ENCODE data around the gene AQP7. TPM values are rescaled to one million over a fixed set of nuclear protein-coding genes. Genes with fewer than 3 reads are reported as not detected.
A peak's percentile ranks its signal among the peaks of the same experiment; 100 is the strongest.

Gene AQP7
- total and polyA plus RNA-seq, 9 of the 15 experiments (the other 6 are each of a cell fraction or from before 2014, with no cell fraction given) = 0.04 to 0.53 (median 0.07) TPM; not detected in 4

DNA sequence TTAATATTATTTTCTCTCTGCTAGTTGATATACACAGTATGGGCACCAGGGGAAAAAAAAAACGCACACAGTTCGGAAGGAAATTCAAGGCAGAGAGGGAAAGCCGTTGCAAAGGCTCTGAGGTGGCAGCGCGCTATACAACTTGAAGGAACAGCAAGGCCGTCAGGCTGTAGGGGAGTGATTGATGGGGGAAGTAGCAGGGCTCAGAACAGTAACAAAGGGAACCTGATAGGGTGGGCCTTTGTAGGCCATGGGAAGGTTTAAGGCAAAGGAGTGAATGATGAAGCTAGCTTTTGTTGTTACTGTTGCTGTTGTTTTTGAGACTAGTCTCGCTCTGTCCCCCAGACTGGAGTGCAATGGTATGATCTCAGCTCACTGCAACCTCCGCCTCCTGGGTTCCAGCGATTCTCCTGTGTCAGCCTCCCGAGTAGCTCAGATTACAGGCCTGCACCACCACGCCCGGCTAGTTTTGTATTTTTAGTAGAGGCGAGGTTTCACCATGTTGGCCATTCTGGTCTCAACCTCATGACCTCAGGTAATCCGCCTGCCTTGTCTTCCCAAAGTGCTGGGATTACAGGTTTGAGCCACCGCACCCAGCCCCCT, 27.0 kb downstream of the AQP7 start (continued):
- TF ChIP-seq CC2D1A (IDR thresholded peaks at IDR 0.05) (no peak), L3MBTL2 (IDR thresholded peaks at IDR 0.05) (no peak), SMC3 (conservative IDR thresholded peaks at IDR 0.05; ENCODE audit: insufficient read depth, low read depth, low read length) (no peak), XRCC3 (IDR thresholded peaks at IDR 0.05) (no peak), TFAP4 (CRISPR knock-in tag; IDR thresholded peaks at IDR 0.05; ENCODE audit: borderline replicate concordance) (no peak), VEZF1 (CRISPR knock-in tag; IDR thresholded peaks at IDR 0.05) (no peak)
- TF ChIP-seq, protein P1, sequence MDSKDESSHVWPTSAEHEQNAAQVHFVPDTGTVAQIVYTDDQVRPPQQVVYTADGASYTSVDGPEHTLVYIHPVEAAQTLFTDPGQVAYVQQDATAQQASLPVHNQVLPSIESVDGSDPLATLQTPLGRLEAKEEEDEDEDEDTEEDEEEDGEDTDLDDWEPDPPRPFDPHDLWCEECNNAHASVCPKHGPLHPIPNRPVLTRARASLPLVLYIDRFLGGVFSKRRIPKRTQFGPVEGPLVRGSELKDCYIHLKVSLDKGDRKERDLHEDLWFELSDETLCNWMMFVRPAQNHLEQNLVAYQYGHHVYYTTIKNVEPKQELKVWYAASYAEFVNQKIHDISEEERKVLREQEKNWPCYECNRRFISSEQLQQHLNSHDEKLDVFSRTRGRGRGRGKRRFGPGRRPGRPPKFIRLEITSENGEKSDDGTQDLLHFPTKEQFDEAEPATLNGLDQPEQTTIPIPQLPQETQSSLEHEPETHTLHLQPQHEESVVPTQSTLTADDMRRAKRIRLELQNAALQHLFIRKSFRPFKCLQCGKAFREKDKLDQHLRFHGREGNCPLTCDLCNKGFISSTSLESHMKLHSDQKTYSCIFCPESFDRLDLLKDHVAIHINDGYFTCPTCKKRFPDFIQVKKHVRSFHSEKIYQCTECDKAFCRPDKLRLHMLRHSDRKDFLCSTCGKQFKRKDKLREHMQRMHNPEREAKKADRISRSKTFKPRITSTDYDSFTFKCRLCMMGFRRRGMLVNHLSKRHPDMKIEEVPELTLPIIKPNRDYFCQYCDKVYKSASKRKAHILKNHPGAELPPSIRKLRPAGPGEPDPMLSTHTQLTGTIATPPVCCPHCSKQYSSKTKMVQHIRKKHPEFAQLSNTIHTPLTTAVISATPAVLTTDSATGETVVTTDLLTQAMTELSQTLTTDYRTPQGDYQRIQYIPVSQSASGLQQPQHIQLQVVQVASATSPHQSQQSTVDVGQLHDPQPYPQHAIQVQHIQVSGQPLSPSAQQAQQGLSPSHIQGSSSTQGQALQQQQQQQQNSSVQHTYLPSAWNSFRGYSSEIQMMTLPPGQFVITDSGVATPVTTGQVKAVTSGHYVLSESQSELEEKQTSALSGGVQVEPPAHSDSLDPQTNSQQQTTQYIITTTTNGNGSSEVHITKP (IDR thresholded peaks at IDR 0.05; ENCODE audit: partially characterized antibody) = peak; percentile 99
- TF ChIP-seq, protein P2, sequence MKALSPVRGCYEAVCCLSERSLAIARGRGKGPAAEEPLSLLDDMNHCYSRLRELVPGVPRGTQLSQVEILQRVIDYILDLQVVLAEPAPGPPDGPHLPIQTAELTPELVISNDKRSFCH (CRISPR knock-in tag; IDR thresholded peaks at IDR 0.05) = no peak
- TF ChIP-seq, protein P2 (tag; IDR thresholded peaks at IDR 0.05) = no peak
- TF ChIP-seq, protein P3, sequence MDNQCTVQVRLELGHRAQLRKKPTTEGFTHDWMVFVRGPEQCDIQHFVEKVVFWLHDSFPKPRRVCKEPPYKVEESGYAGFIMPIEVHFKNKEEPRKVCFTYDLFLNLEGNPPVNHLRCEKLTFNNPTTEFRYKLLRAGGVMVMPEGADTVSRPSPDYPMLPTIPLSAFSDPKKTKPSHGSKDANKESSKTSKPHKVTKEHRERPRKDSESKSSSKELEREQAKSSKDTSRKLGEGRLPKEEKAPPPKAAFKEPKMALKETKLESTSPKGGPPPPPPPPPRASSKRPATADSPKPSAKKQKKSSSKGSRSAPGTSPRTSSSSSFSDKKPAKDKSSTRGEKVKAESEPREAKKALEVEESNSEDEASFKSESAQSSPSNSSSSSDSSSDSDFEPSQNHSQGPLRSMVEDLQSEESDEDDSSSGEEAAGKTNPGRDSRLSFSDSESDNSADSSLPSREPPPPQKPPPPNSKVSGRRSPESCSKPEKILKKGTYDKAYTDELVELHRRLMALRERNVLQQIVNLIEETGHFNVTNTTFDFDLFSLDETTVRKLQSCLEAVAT (IDR thresholded peaks at IDR 0.05) = peak in 1 of 2 experiments; percentile 27; a peak in 1 of 4 replicates
